Activated naive CD4-positive, alpha-beta T cell treated with anti-CD3 and anti-CD28 coated beads, Interleukin-2, amount 50 U/mL, for 16 hours (primary cell): ENCODE measurements around the gene CPLX3.

Source experiments
- DNase-seq: peaks from one replicate; pipeline ENCODE4 v3.0.0-alpha.2; 2020

Gene CPLX3

GRCh38 chr15:74788683-74789151 lies 37.7 kb upstream of the CPLX3 start:
- DNase-seq = no peak

- no peak for DNase-seq
These were observed 37.2 kb upstream of the CPLX3 start for GRCh38 chr15:74789171-74789631.

- no peak for DNase-seq
These were observed 36.7 kb upstream of the CPLX3 start for GRCh38 chr15:74789741-74790079.

- no peak for DNase-seq
These were observed 36.1 kb upstream of the CPLX3 start for GRCh38 chr15:74790080-74790916.

- DNase-seq = no peak
These were observed 35.4 kb upstream of the CPLX3 start for GRCh38 chr15:74791007-74791406.

GRCh38 chr15:74791667-74792066 lies 34.8 kb upstream of the CPLX3 start:
- DNase-seq = no peak

GRCh38 chr15:74792227-74793016 lies 34.0 kb upstream of the CPLX3 start:
- no peak for DNase-seq

- peak; percentile 75 for DNase-seq
These were observed 33.0 kb upstream of the CPLX3 start for GRCh38 chr15:74793135-74794028.

- no peak for DNase-seq
These were observed 32.0 kb upstream of the CPLX3 start for GRCh38 chr15:74794248-74794969.

GRCh38 chr15:74794970-74795349 lies 31.5 kb upstream of the CPLX3 start:
- DNase-seq = no peak

- peak; percentile 54 for DNase-seq
These were observed 30.3 kb upstream of the CPLX3 start for GRCh38 chr15:74795966-74796625.

GRCh38 chr15:74798388-74799254 lies 27.8 kb upstream of the CPLX3 start:
- no peak for DNase-seq

GRCh38 chr15:74799255-74799855 lies 27.1 kb upstream of the CPLX3 start:
- DNase-seq = no peak

- DNase-seq = peak; percentile 84
These were observed 26.4 kb upstream of the CPLX3 start for GRCh38 chr15:74799856-74800558.

GRCh38 chr15:74800559-74801094 lies 25.8 kb upstream of the CPLX3 start:
- no peak for DNase-seq

- DNase-seq = no peak
These were observed 25.0 kb upstream of the CPLX3 start for GRCh38 chr15:74801311-74801997.

GRCh38 chr15:74802290-74802689 lies 24.1 kb upstream of the CPLX3 start:
- no peak for DNase-seq

GRCh38 chr15:74802862-74803447 lies 23.5 kb upstream of the CPLX3 start:
- no peak for DNase-seq
